H1 (cell line): ENCODE measurements around the gene SMIM24. TPM values are rescaled to one million over a fixed set of nuclear protein-coding genes. Genes with fewer than 3 reads are reported as not detected.
A peak's percentile ranks its signal among the peaks of the same experiment; 100 is the strongest.

ENCODE experiments used
- CTCF ChIA-PET: fragments of 300-600 bp; sonication (Branson Sonifier 250); formaldehyde crosslinking; loops from one replicate; lab custom pipeline; 2021; ENCODE audit not compliant: partially characterized antibody; lab: Charles Lee
- POLR2A ChIA-PET: fragments of 300-600 bp; sonication (Branson Sonifier 250); formaldehyde crosslinking; loops from one replicate; lab custom pipeline; 2021; ENCODE audit warnings: inconsistent platforms; ENCODE audit not compliant: partially characterized antibody; lab: Charles Lee
- DNase-seq, 2 experiments: peaks; one replicate each; pipeline versions ENCODE4 v3.0.0 to v3.0.0-alpha.2; 2010 to 2022; ENCODE audit warnings: low spot score in 2 of 2, low read depth in 1 of 2, mixed read lengths in 1 of 2
- FAIRE-seq: peaks from 2 replicates; lab custom pipeline; 2011; peaks lifted over from hg19 to GRCh38; lab: Jason Lieb, UNC
- H2AFZ ChIP-seq: 2 replicates; pipeline ENCODE4 v1.8.1; 2012; ENCODE audit warnings: low read length, inconsistent platforms
- H2AK5ac ChIP-seq: 2 replicates; pipeline ENCODE4 v1.6.1; 2013; ENCODE audit warnings: low read depth, low read length
- H2BK120ac ChIP-seq: replicated peaks from 2 replicates; pipeline ENCODE3; 2013; ENCODE audit warnings: low read depth, low read length, inconsistent platforms
- H2BK12ac ChIP-seq: 2 replicates; pipeline ENCODE4 v1.6.1; 2013; ENCODE audit warnings: low read depth, low read length
- H2BK15ac ChIP-seq: 2 replicates; pipeline ENCODE4 v1.6.1; 2013; ENCODE audit warnings: low read length
- H2BK20ac ChIP-seq: 2 replicates; pipeline ENCODE4 v1.6.1; 2013; ENCODE audit warnings: low read length
- H2BK5ac ChIP-seq: 2 replicates; pipeline ENCODE4 v1.6.1; 2013; ENCODE audit warnings: low read depth, low read length
- H3K14ac ChIP-seq: 2 replicates; pipeline ENCODE4 v1.6.1; 2013; ENCODE audit warnings: inconsistent platforms; ENCODE audit not compliant: insufficient read length
- H3K18ac ChIP-seq: 2 replicates; pipeline ENCODE4 v1.6.1; 2013; ENCODE audit warnings: low read length; ENCODE audit errors: extremely low read depth
- H3K23ac ChIP-seq: 2 replicates; pipeline ENCODE4 v1.6.1; 2013; ENCODE audit warnings: inconsistent platforms; ENCODE audit not compliant: insufficient read length
- H3K23me2 ChIP-seq: 2 replicates; pipeline ENCODE4 v1.6.1; 2013; ENCODE audit warnings: low read depth, low read length
- H3K27ac ChIP-seq: 2 replicates; pipeline ENCODE4 v1.6.1; 2011; ENCODE audit warnings: low read depth, low read length, inconsistent platforms
- H3K27me3 ChIP-seq, 4 experiments: replicated peaks in 1 of 4; 1 replicate in 1 of 4; 2 replicates in 3 of 4; pipeline versions ENCODE4 v1.6.1 to v1.8.1; 2011 to 2013; ENCODE audit warnings: low read length in 3 of 4, mild to moderate bottlenecking in 3 of 4, inconsistent platforms in 2 of 4, mixed read lengths in 2 of 4, moderate library complexity in 1 of 4; ENCODE audit not compliant: control insufficient read depth in 3 of 4, insufficient read depth in 3 of 4; ENCODE audit errors: extremely low read depth in 1 of 4
- H3K36me3 ChIP-seq, 4 experiments: 2 replicates each; pipeline versions ENCODE4 v1.6.1 to v1.8.1; 2011 to 2013; ENCODE audit warnings: mild to moderate bottlenecking in 4 of 4, low read length in 3 of 4, moderate library complexity in 2 of 4, control low read depth in 1 of 4, inconsistent platforms in 1 of 4; ENCODE audit not compliant: insufficient read depth in 4 of 4, control insufficient read depth in 2 of 4
- H3K4ac ChIP-seq: replicated peaks from 2 replicates; pipeline ENCODE3; 2013; ENCODE audit warnings: low read length, low read depth, mixed read lengths, inconsistent platforms; ENCODE audit not compliant: insufficient read length
- H3K4me1 ChIP-seq, 4 experiments: replicated peaks in 1 of 4; 1 replicate in 1 of 4; 2 replicates in 3 of 4; pipeline versions ENCODE4 v1.6.1 to v1.8.1; 2011 to 2013; ENCODE audit warnings: low read length in 3 of 4, inconsistent platforms in 2 of 4, mixed read lengths in 1 of 4; ENCODE audit not compliant: insufficient read depth in 4 of 4, control insufficient read depth in 3 of 4
- H3K4me2 ChIP-seq, 2 experiments: 2 replicates each; pipeline versions ENCODE4 v1.6.1 to v1.8.1; 2011 to 2013; ENCODE audit warnings: low read depth in 2 of 2, low read length in 2 of 2, control low read depth in 1 of 2, inconsistent platforms in 1 of 2, mild to moderate bottlenecking in 1 of 2; ENCODE audit not compliant: insufficient read depth in 1 of 2
- H3K4me3 ChIP-seq, 4 experiments: fragments of 200-600, 300-600 bp in 1 of 4; sonication (generic), shearing (Covaris generic), sonication (Bioruptor Twin) in 1 of 4; 2 replicates each; pipeline versions ENCODE4 v1.5.1 to v1.8.1; 2011 to 2016; ENCODE audit warnings: low read length in 4 of 4, low read depth in 3 of 4, control low read depth in 2 of 4, inconsistent platforms in 2 of 4, mild to moderate bottlenecking in 2 of 4, mixed read lengths in 1 of 4, moderate library complexity in 1 of 4; ENCODE audit not compliant: insufficient read depth in 2 of 4; ENCODE audit errors: extremely low read depth in 1 of 4
- H3K56ac ChIP-seq: replicated peaks from 2 replicates; pipeline ENCODE3; 2013; ENCODE audit warnings: low read depth, mild to moderate bottlenecking, mixed read lengths, low read length, inconsistent platforms; ENCODE audit not compliant: insufficient read length
- H3K79me1 ChIP-seq: 2 replicates; pipeline ENCODE4 v1.6.1; 2013; ENCODE audit warnings: low read depth, low read length, control low read depth
- H3K79me2 ChIP-seq, 2 experiments: 2 replicates each; pipeline versions ENCODE4 v1.6.1 to v1.8.1; 2012 to 2013; ENCODE audit warnings: low read length in 2 of 2, mild to moderate bottlenecking in 2 of 2, inconsistent platforms in 1 of 2; ENCODE audit not compliant: insufficient read depth in 2 of 2, control insufficient read depth in 1 of 2
- H3K9ac ChIP-seq, 4 experiments: replicated peaks in 1 of 4; 1 replicate in 1 of 4; 2 replicates in 3 of 4; pipeline versions ENCODE4 v1.6.1 to v1.8.1; 2011 to 2013; ENCODE audit warnings: low read depth in 3 of 4, low read length in 3 of 4, control low read depth in 2 of 4, mild to moderate bottlenecking in 2 of 4, moderate library complexity in 2 of 4, inconsistent platforms in 1 of 4; ENCODE audit errors: extremely low read depth in 1 of 4
- H3K9me3 ChIP-seq, 2 experiments: 2 replicates each; pipeline versions ENCODE4 v1.6.1 to v1.8.1; 2012 to 2013; ENCODE audit warnings: mild to moderate bottlenecking in 2 of 2, moderate library complexity in 2 of 2, control low read depth in 1 of 2, inconsistent platforms in 1 of 2, low read depth in 1 of 2, low read length in 1 of 2, mixed read lengths in 1 of 2; ENCODE audit not compliant: insufficient read depth in 2 of 2
- H4K20me1 ChIP-seq, 2 experiments: replicated peaks in 1 of 2; 2 replicates each; pipeline versions ENCODE3 to v1.8.1; 2011 to 2013; ENCODE audit warnings: inconsistent platforms in 2 of 2, low read length in 2 of 2, mild to moderate bottlenecking in 1 of 2; ENCODE audit not compliant: insufficient read depth in 2 of 2, control insufficient read depth in 1 of 2
- H4K5ac ChIP-seq: 2 replicates; pipeline ENCODE4 v1.6.1; 2013; ENCODE audit warnings: low read length, low read depth, mixed read lengths, inconsistent platforms; ENCODE audit not compliant: insufficient read length
- H4K8ac ChIP-seq: 2 replicates; pipeline ENCODE4 v1.8.0; 2013; ENCODE audit warnings: mild to moderate bottlenecking, moderate library complexity, low read length, inconsistent platforms; ENCODE audit not compliant: insufficient read depth; ENCODE audit errors: extremely low read depth
- H4K91ac ChIP-seq: replicated peaks from 2 replicates; pipeline ENCODE3; 2013; ENCODE audit warnings: low read length, mixed read lengths, inconsistent platforms; ENCODE audit not compliant: insufficient read length
- BCL11A ChIP-seq, 2 experiments: IDR thresholded peaks; one replicate each; pipeline ENCODE4 v1.6.1; 2011; ENCODE audit warnings: low read depth in 2 of 2, low read length in 2 of 2, mild to moderate bottlenecking in 2 of 2
- CHD2 ChIP-seq: IDR thresholded peaks from 2 replicates; pipeline ENCODE4 v1.6.1; 2012; ENCODE audit warnings: low read length, improper control_type of control experiment
- GABPA ChIP-seq: IDR thresholded peaks from 2 replicates; pipeline ENCODE4 v1.6.1; 2011; ENCODE audit warnings: mild to moderate bottlenecking, low read length, moderate library complexity, borderline replicate concordance; ENCODE audit not compliant: insufficient read depth
- KDM4A ChIP-seq: IDR thresholded peaks from one replicate; pipeline ENCODE4 v1.7.1; 2012; ENCODE audit warnings: low read depth, mild to moderate bottlenecking, moderate library complexity, low read length, inconsistent platforms; ENCODE audit not compliant: severe bottlenecking
- NRF1 ChIP-seq: IDR thresholded peaks from 2 replicates; pipeline ENCODE4 v1.6.1; 2011; ENCODE audit warnings: mild to moderate bottlenecking, low read depth, low read length, improper control_type of control experiment
- POU5F1 ChIP-seq: IDR thresholded peaks from 2 replicates; pipeline ENCODE4 v1.6.1; 2011; ENCODE audit warnings: low read depth, mild to moderate bottlenecking, low read length, moderate library complexity
- RXRA ChIP-seq: IDR thresholded peaks from 2 replicates; pipeline ENCODE4 v1.6.1; 2011; ENCODE audit warnings: low read depth, mild to moderate bottlenecking, low read length, moderate library complexity; ENCODE audit not compliant: insufficient read depth
- SIX5 ChIP-seq: IDR thresholded peaks from 2 replicates; pipeline ENCODE4 v1.6.1; 2011; ENCODE audit warnings: mild to moderate bottlenecking, low read depth, low read length
- SP1 ChIP-seq: IDR thresholded peaks from 2 replicates; pipeline ENCODE4 v1.6.1; 2011; ENCODE audit warnings: low read depth, low read length
- SP2 ChIP-seq: IDR thresholded peaks from 2 replicates; pipeline ENCODE4 v1.6.1; 2012; ENCODE audit warnings: mild to moderate bottlenecking, low read length, inconsistent platforms
- YY1 ChIP-seq: IDR thresholded peaks from 2 replicates; pipeline ENCODE4 v1.6.1; 2011; ENCODE audit warnings: low read depth, mild to moderate bottlenecking, low read length
- WGBS, 2 experiments: shearing (Covaris generic) in 1 of 2; methylation state at CpG; one replicate each; pipeline versions ENCODE4 v1.1.6 to v1.1.7; 2013 to 2015; ENCODE audit warnings: low lambda C conversion rate in 2 of 2, mixed read lengths in 2 of 2, inconsistent platforms in 1 of 2, low coverage in 1 of 2, missing lambda C conversion rate in 1 of 2; ENCODE audit not compliant: insufficient replicate concordance in 2 of 2, insufficient coverage in 1 of 2, insufficient read length in 1 of 2; ENCODE audit errors: extremely low coverage in 1 of 2, missing lambda C conversion rate in 1 of 2; 5-methylcytosine and 5-hydroxymethylcytosine counted together
- polyA plus RNA-seq, 7 experiments: library from polyadenylated mRNA; depleted of rRNA in 3 of 7; stranded (reverse) in 5 of 7; unstranded in 2 of 7; fragments of >200 nt in 5 of 7; fragments of 200-250 nt in 2 of 7; gene quantifications; 1 replicate in 5 of 7; 2 replicates in 1 of 7; 4 replicates in 1 of 7; pipeline versions ENCODE4 v1.2.1 to v1.2.3, GENCODE V29; 2011 to 2013; ENCODE audit warnings: missing spikeins in 2 of 7, mixed read lengths in 2 of 7
- total RNA-seq: library from RNA; stranded (reverse); fragmentation: NEBNext Ultra II Directional; extraction: Animal tissue kit (Norgen Biotek cat#: 25700); gene quantifications from 2 replicates; pipeline ENCODE4 v1.2.1, GENCODE V29; 2021
- TF ChIP-seq, protein P1 (sequence below): IDR thresholded peaks from 2 replicates; pipeline ENCODE4 v1.6.1; 2012; ENCODE audit warnings: inconsistent platforms

The SMIM24 gene
- total and polyA plus RNA-seq, 2 of the 8 experiments (the other 6 are each of a cell fraction or from before 2014, with no cell fraction given), result 3.8 to 4.5 TPM

DNA sequence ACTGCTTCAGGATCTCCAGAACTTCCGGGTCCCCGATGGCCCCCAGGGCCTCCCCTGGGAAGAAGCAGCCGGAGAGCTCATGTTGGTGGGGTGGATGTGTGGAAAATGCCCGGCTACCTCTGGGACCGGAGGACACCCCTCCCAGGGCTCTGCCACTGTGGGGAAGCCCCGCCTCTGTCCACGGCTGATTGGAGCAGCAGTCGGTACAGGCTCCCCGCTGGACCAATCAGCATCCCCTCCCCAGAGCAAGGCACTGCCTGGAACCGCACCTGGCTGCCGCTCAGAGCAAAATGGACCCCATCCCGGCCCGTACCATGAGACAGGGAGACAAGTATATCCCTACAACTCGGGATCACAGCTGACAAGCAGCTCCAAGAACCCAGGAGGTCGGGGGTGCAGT is 13.7 kb upstream of the SMIM24 start:
- no peak for FAIRE-seq
- POLR2A ChIA-PET, result interaction anchor here (0.7 to 2.2 kb wide), 6 partner anchors 8 to 203 kb away, joined by 3 to 10 read pairs (median 7); partner anchors contain the start of gene SMIM44

More for the DNA sequence above, 13.7 kb upstream of the SMIM24 start:
- no peak overlapping the region for H2BK12ac ChIP-seq
- no peak overlapping the region for H4K8ac ChIP-seq
- no peak overlapping the region for H3K4me2 ChIP-seq
- CTCF ChIA-PET, result interaction anchor here (1.1 to 2.5 kb wide), 2 partner anchors 10 to 21 kb away, joined by 3 to 30 read pairs; partner anchors contain the start of gene SMIM44
- no peak overlapping the region for H2BK5ac ChIP-seq
- peaks cover 1 to 8% of the 10 kb centered on the region in 2 experiments for H4K20me1 ChIP-seq
- no peak overlapping the region for H2BK20ac ChIP-seq
- H3K56ac ChIP-seq, result no peak overlapping the region
- H3K27me3 ChIP-seq, result no peaks in the 10 kb centered on the region
- no peak overlapping the region for H3K4ac ChIP-seq
- peaks cover 0 to 17% of the 10 kb centered on the region in 2 experiments; a peak in 2 of 4 replicates for H3K79me2 ChIP-seq
- no peak overlapping the region for H3K23ac ChIP-seq
- H3K36me3 ChIP-seq, result peaks cover 4 to 30% (median 16%) of the 10 kb centered on the region in 4 experiments; a peak in 7 of 8 replicates
- no peaks in the 10 kb centered on the region; the same call in 1 of the 2 replicates for H3K23me2 ChIP-seq
- no peak overlapping the region for H3K14ac ChIP-seq
- H2BK15ac ChIP-seq, result no peak overlapping the region
- H2AK5ac ChIP-seq, result no peak overlapping the region
- H3K4me1 ChIP-seq, result no peaks in the 10 kb centered on the region
- H3K4me3 ChIP-seq, result no peak overlapping the region
- H3K9ac ChIP-seq, result no peak overlapping the region
- H3K9me3 ChIP-seq, result no peaks in the 10 kb centered on the region
- H2BK120ac ChIP-seq, result no peak overlapping the region
- H4K5ac ChIP-seq, result no peak overlapping the region
- WGBS, 2 experiments, result 84% methylated on average over 15 of the region's 15 CpGs; no CpG with 5 or more reads in 1 of the 2 experiments
- no peak overlapping the region for H4K91ac ChIP-seq
- H3K27ac ChIP-seq, result no peak overlapping the region; the same call in 1 of the 2 replicates
- DNase-seq, result peak in 1 of 2 experiments; percentile 88
- no peak overlapping the region for H2AFZ ChIP-seq
- TF ChIP-seq SIX5, result no peak
- TF ChIP-seq NRF1, result no peak
- peak; percentile 62 for TF ChIP-seq SP2
- TF ChIP-seq, protein P1, sequence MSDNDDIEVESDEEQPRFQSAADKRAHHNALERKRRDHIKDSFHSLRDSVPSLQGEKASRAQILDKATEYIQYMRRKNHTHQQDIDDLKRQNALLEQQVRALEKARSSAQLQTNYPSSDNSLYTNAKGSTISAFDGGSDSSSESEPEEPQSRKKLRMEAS, result no peak
- TF ChIP-seq CHD2, result peak; percentile 87
- TF ChIP-seq BCL11A (IDR thresholded peaks at IDR 0.05; ENCODE audit: low read depth in 2 of 2, low read length in 2 of 2), result no peak
- TF ChIP-seq GABPA, result no peak
- no peak for TF ChIP-seq KDM4A
- peak; percentile 97 for TF ChIP-seq SP1
- no peak for TF ChIP-seq RXRA
- TF ChIP-seq POU5F1, result no peak
- TF ChIP-seq YY1, result peak; percentile 59; the same call in 1 of the 2 replicates
- H3K18ac ChIP-seq, result no peak overlapping the region
- no peaks in the 10 kb centered on the region; the same call in none of the 2 replicates for H3K79me1 ChIP-seq
